ENCODE data around the gene AGBL3.

The AGBL3 gene

GRCh38 chr7:135077642-135078041, 91.3 kb downstream of the AGBL3 start:
- no peak for DNase-seq
- Mint-ChIP-seq H3K27ac (no peak overlapping the region), H3K27me3 (ENCODE audit: low read depth, poor library complexity) (peaks cover 5% of the 10 kb centered on the region), H3K4me1 (no peaks in the 10 kb centered on the region), H3K9me3 (peaks cover 14% of the 10 kb centered on the region), H3K36me3 (ENCODE audit: low read depth) (no peaks in the 10 kb centered on the region), H3K4me3 (no peak overlapping the region)
- TF ChIP-seq CTCF (IDR thresholded peaks at IDR 0.05): no peak

- H3K4me1 Mint-ChIP-seq: no peaks in the 10 kb centered on the region
- H3K27ac Mint-ChIP-seq: no peak overlapping the region
- H3K27me3 Mint-ChIP-seq (ENCODE audit: low read depth, poor library complexity): peaks cover 5% of the 10 kb centered on the region
- H3K4me3 Mint-ChIP-seq: no peak overlapping the region
- H3K36me3 Mint-ChIP-seq (ENCODE audit: low read depth): no peaks in the 10 kb centered on the region
- no peak for TF ChIP-seq CTCF (IDR thresholded peaks at IDR 0.05)
- H3K9me3 Mint-ChIP-seq: peaks cover 11% of the 10 kb centered on the region
- DNase-seq: no peak
Measured at GRCh38 chr7:135078051-135078450, 91.7 kb downstream of the AGBL3 start.

- peaks cover 5% of the 10 kb centered on the region for H3K9me3 Mint-ChIP-seq
- H3K4me3 Mint-ChIP-seq: no peak overlapping the region
- H3K36me3 Mint-ChIP-seq (ENCODE audit: low read depth): no peaks in the 10 kb centered on the region
- no peak overlapping the region for H3K27ac Mint-ChIP-seq
- DNase-seq: no peak
- H3K27me3 Mint-ChIP-seq (ENCODE audit: low read depth, poor library complexity): peaks cover 5% of the 10 kb centered on the region
- no peak for TF ChIP-seq CTCF (IDR thresholded peaks at IDR 0.05)
- no peaks in the 10 kb centered on the region for H3K4me1 Mint-ChIP-seq
Measured at GRCh38 chr7:135079068-135079467, 92.8 kb downstream of the AGBL3 start.

- Mint-ChIP-seq H3K4me1 (no peaks in the 10 kb centered on the region), H3K4me3 (no peak overlapping the region), H3K36me3 (ENCODE audit: low read depth) (no peaks in the 10 kb centered on the region), H3K27ac (no peak overlapping the region), H3K9me3 (peaks cover 19% of the 10 kb centered on the region), H3K27me3 (ENCODE audit: low read depth, poor library complexity) (no peaks in the 10 kb centered on the region)
- TF ChIP-seq CTCF (IDR thresholded peaks at IDR 0.05): no peak
- DNase-seq: no peak
Measured at GRCh38 chr7:135083005-135083404, 96.7 kb downstream of the AGBL3 start.

- no peak overlapping the region for H3K4me3 Mint-ChIP-seq
- peaks cover 12% of the 10 kb centered on the region for H3K36me3 Mint-ChIP-seq (ENCODE audit: low read depth)
- H3K27me3 Mint-ChIP-seq (ENCODE audit: low read depth, poor library complexity): no peaks in the 10 kb centered on the region
- no peak for DNase-seq
- no peaks in the 10 kb centered on the region for H3K4me1 Mint-ChIP-seq
- H3K27ac Mint-ChIP-seq: no peak overlapping the region
- TF ChIP-seq CTCF (IDR thresholded peaks at IDR 0.05): no peak
- H3K9me3 Mint-ChIP-seq: peaks cover 36% of the 10 kb centered on the region
Measured at GRCh38 chr7:135088566-135088965, 102.3 kb downstream of the AGBL3 start.

GRCh38 chr7:135091717-135092116, 105.4 kb downstream of the AGBL3 start:
- Mint-ChIP-seq H3K36me3 (ENCODE audit: low read depth) (peaks cover 12% of the 10 kb centered on the region), H3K4me3 (no peak overlapping the region), H3K4me1 (peaks cover 5% of the 10 kb centered on the region), H3K9me3 (peaks cover 28% of the 10 kb centered on the region), H3K27me3 (ENCODE audit: low read depth, poor library complexity) (no peaks in the 10 kb centered on the region), H3K27ac (no peak overlapping the region)
- no peak for TF ChIP-seq CTCF (IDR thresholded peaks at IDR 0.05)
- no peak for DNase-seq

Measured in nephron progenitor cell (in vitro differentiated cells).